NCI-H82 treated with DMSO at 0.1 percent for 48 hours (cell line): ENCODE results near the gene MARVELD2.
"Not testable (repeated sequence)": the region's sequence is repeated elsewhere in the genome, so short reads cannot be mapped to it uniquely, and the experiment has no call there.

Source experiments
- DNase-seq: peaks from one replicate; lab custom pipeline; 2025; ENCODE audit not compliant: unreplicated experiment; lab: John Stamatoyannopoulos, UW

Gene MARVELD2

GRCh38 chr5:69414885-69415583 is at the start of gene MARVELD2:
Gene MARVELD2, plus strand, starts transcription at chr5:69415116. Its CDS starts 4,270 bp downstream, at chr5:69419386.
- no peak for DNase-seq

GRCh38 chr5:69367697-69368279 is 47.1 kb upstream of the MARVELD2 start:
- DNase-seq, result no peak

- no peak for DNase-seq
Observed at GRCh38 chr5:69368458-69369339, 46.2 kb upstream of the MARVELD2 start.

- peak; percentile 78 for DNase-seq
Observed at GRCh38 chr5:69369340-69370121, 45.4 kb upstream of the MARVELD2 start, which contains the start of the genes AK6, RAD17 and TAF9. Gene AK6, minus strand, starts transcription at chr5:69369520. Its CDS starts 30 bp downstream, at chr5:69369490. Gene RAD17, plus strand, starts transcription at chr5:69369818. Its CDS starts 2,391 bp downstream, at chr5:69372209. Gene TAF9, minus strand, starts transcription at chr5:69369520. Its CDS starts 3,783 bp downstream, at chr5:69365737.

GRCh38 chr5:69370335-69370734 is 44.6 kb upstream of the MARVELD2 start:
- DNase-seq, result not testable (repeated sequence)

- no peak for DNase-seq
Observed at GRCh38 chr5:69372394-69372793, 42.5 kb upstream of the MARVELD2 start.

- no peak for DNase-seq
Observed at GRCh38 chr5:69374911-69375446, 39.9 kb upstream of the MARVELD2 start.

- no peak for DNase-seq
Observed at GRCh38 chr5:69378376-69378775, 36.5 kb upstream of the MARVELD2 start.

GRCh38 chr5:69404659-69405330 is 10.1 kb upstream of the MARVELD2 start:
- DNase-seq, result no peak

GRCh38 chr5:69415584-69415958 is 655 bp downstream of the MARVELD2 start:
- DNase-seq, result no peak

- no peak for DNase-seq
Observed at GRCh38 chr5:69416180-69416579, 1.3 kb downstream of the MARVELD2 start.

GRCh38 chr5:69416699-69417098 is 1.8 kb downstream of the MARVELD2 start:
- DNase-seq, result no peak

- no peak for DNase-seq
Observed at GRCh38 chr5:69418554-69418953, 3.6 kb downstream of the MARVELD2 start.

GRCh38 chr5:69431424-69432303 is 16.7 kb downstream of the MARVELD2 start:
- no peak for DNase-seq

- no peak for DNase-seq
Observed at GRCh38 chr5:69432412-69433206, 17.7 kb downstream of the MARVELD2 start.

GRCh38 chr5:69435276-69435884 is 20.5 kb downstream of the MARVELD2 start:
- not testable (repeated sequence) for DNase-seq

GRCh38 chr5:69444127-69444754 is 29.3 kb downstream of the MARVELD2 start:
- DNase-seq, result no peak
